Mucosa of gallbladder (tissue), 1 donor: Measurements from ENCODE around the gene BPTF. TPM values are rescaled to one million over a fixed set of nuclear protein-coding genes. Genes with fewer than 3 reads are reported as not detected.
"Not testable (repeated sequence)": the region's sequence is repeated elsewhere in the genome, so short reads cannot be mapped to it uniquely, and the experiment has no call there.

Source experiments
- DNase-seq: peaks from one replicate; pipeline ENCODE4 v3.0.0-alpha.2; 2020; ENCODE audit warnings: low spot score
- total RNA-seq: library from RNA; stranded (reverse); gene quantifications from one replicate; pipeline ENCODE4 v1.2.1, GENCODE V29; 2021
- donor health status: DM: no; HTN: no; CAD: no.

The BPTF gene
- total RNA-seq, 1 donor from 2014 or later, result 107 TPM

GRCh38 chr17:67834634-67835033 is 9.3 kb downstream of the BPTF start:
- DNase-seq, result peak; percentile 0

- no peak for DNase-seq
Measured at GRCh38 chr17:67836205-67836987, 11.1 kb downstream of the BPTF start.

GRCh38 chr17:67837965-67838364 is 12.7 kb downstream of the BPTF start:
- DNase-seq, result no peak

GRCh38 chr17:67838538-67838937 is 13.2 kb downstream of the BPTF start:
- no peak for DNase-seq

GRCh38 chr17:67841992-67842391 is 16.7 kb downstream of the BPTF start:
- no peak for DNase-seq

GRCh38 chr17:67842648-67843047 is 17.3 kb downstream of the BPTF start:
- no peak for DNase-seq

GRCh38 chr17:67845374-67845773 is 20.1 kb downstream of the BPTF start:
- DNase-seq, result no peak

GRCh38 chr17:67848189-67848588 is 22.9 kb downstream of the BPTF start:
- not testable (repeated sequence) for DNase-seq

GRCh38 chr17:67848846-67849245 is 23.5 kb downstream of the BPTF start:
- DNase-seq, result not testable (repeated sequence)

- no peak for DNase-seq
Measured at GRCh38 chr17:67850991-67851631, 25.8 kb downstream of the BPTF start.

GRCh38 chr17:67853703-67854102 is 28.4 kb downstream of the BPTF start:
- no peak for DNase-seq

GRCh38 chr17:67854378-67854777 is 29.1 kb downstream of the BPTF start:
- DNase-seq, result no peak

GRCh38 chr17:67855504-67856324 is 30.4 kb downstream of the BPTF start:
- no peak for DNase-seq

GRCh38 chr17:67856402-67856801 is 31.1 kb downstream of the BPTF start:
- not testable (repeated sequence) for DNase-seq

GRCh38 chr17:67862614-67863217 is 37.4 kb downstream of the BPTF start:
- DNase-seq, result no peak

- DNase-seq, result no peak
Measured at GRCh38 chr17:67863624-67864247, 38.4 kb downstream of the BPTF start.

- no peak for DNase-seq
Measured at GRCh38 chr17:67865438-67865837, 40.1 kb downstream of the BPTF start.

GRCh38 chr17:67867591-67867990 is 42.3 kb downstream of the BPTF start:
- DNase-seq, result no peak

- no peak for DNase-seq
Measured at GRCh38 chr17:67868176-67868575, 42.9 kb downstream of the BPTF start.

- no peak for DNase-seq
Measured at GRCh38 chr17:67879662-67880061, 54.4 kb downstream of the BPTF start.

- no peak for DNase-seq
Measured at GRCh38 chr17:67881083-67881482, 55.8 kb downstream of the BPTF start.

- DNase-seq, result no peak
Measured at GRCh38 chr17:67884741-67885140, 59.4 kb downstream of the BPTF start.
